Gastrocnemius medialis (tissue), 4 donors: ENCODE results near the gene SLC3A2.
A peak's percentile ranks its signal among the peaks of the same experiment; 100 is the strongest.

Experiments
- CTCF ChIP-seq, 5 experiments: fragments of 450-650 bp in 3 of 5; fragments of 200-600 bp in 2 of 5; sonication (generic) in 2 of 5; IDR thresholded peaks in 4 of 5; conservative IDR thresholded peaks in 1 of 5; 1 replicate in 4 of 5; 2 replicates in 1 of 5; pipeline ENCODE4 v1.5.1; 2016 to 2019; ENCODE audit warnings: antibody characterized with exemption in 5 of 5, mild to moderate bottlenecking in 3 of 5, moderate library complexity in 3 of 5
- POLR2A ChIP-seq, 2 donors: fragments of 450-650 bp; IDR thresholded peaks; one replicate each; pipeline ENCODE4 v1.6.1; 2017; ENCODE audit warnings: antibody characterized with exemption in 2 of 2, mild to moderate bottlenecking in 2 of 2, moderate library complexity in 2 of 2

GRCh38 chr11:62855571-62856332 lies 24.9 kb upstream of the SLC3A2 start:
- peak in 1 of 5 experiments; percentile 13 for TF ChIP-seq CTCF (IDR thresholded peaks at IDR 0.05 in 4 of 5, conservative IDR thresholded peaks at IDR 0.05 in 1 of 5)
- peak; percentile 93 to 96 for TF ChIP-seq POLR2A (IDR thresholded peaks at IDR 0.05)
